Dermis blood vessel endothelial cell (primary cell): ENCODE data around the gene ZBP1. TPM values are rescaled to one million over a fixed set of nuclear protein-coding genes. Genes with fewer than 3 reads are reported as not detected.

Experiments used
- DNase-seq: peaks from one replicate; pipeline ENCODE4 v3.0.0; 2010
- total RNA-seq: library from RNA; depleted of rRNA; stranded (reverse); fragments of >200 nt; gene quantifications from 2 replicates; pipeline ENCODE4 v1.2.3, GENCODE V29; 2014

The ZBP1 gene
- total RNA-seq, 1 donor from 2014 or later: not detected

DNA sequence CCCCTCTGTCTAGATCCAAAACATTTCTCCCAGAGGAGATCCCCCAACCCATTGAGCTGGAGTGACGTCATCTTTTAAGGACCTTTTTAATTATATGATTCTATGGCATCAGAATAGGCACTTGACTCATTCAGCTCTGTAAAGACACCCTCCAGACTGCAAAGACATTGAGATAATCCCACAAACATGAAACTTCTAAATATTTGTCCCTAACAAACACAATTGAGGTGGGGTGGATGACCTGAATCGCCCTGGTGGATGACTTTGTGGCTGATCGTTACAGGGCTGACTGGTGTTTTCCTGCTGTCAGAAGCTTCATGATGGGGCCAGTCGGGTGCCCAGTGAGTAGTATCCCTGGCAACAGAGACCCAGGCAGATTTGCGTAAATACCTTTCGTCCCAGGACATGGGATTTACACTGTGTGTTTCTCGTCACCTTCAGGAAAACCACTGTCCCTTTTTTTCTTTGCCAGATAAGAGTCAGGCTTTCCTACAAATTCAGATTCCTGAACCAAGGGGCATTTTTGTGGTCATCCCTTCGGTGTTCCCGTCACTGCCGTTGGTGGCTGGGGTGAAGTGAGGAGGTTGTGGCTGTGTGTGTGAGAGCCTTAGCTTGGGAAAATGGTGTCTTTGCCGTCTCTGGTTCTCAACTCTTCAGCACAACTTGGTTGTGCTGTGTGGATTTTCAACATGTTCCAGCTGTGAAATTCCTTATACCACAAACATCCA is 64.6 kb downstream of the ZBP1 start:
- DNase-seq: no peak

Other genes starting within 250 kb of the ZBP1 start
- 13.8 and 21.6 TPM in 2 replicates for gene RBM38, start 229.0 kb downstream of the ZBP1 start, total RNA-seq
- not detected in 2 replicates for gene CTCFL, start 95.3 kb downstream of the ZBP1 start, total RNA-seq
- gene PCK1, start 59.3 kb downstream of the ZBP1 start, total RNA-seq: not detected in 2 replicates
- gene PMEPA1, start 89.6 kb upstream of the ZBP1 start, total RNA-seq: 0.93 and 1.9 TPM in 2 replicates